ENCODE results near the gene ADAM19.

DNA sequence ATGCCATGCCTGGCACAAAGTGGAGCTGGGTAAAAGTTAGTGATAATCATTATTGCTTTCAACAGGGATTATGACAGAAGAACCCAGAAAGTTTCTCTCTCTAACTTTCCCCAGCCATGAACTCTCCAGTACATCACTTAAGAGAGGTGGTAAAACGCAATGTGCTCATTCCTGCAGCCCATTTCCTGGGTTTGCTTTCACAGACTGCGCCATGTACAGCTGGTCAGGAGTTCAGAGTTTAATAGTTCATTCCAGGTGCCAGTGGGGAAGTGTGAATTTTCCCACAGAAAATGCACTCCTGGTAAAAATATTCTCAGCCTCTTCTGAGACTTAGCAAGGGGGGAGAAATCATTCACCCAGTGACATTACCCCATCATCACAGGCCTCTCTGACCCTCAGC lies 35.5 kb downstream of the ADAM19 start:
- TF ChIP-seq, protein P1, sequence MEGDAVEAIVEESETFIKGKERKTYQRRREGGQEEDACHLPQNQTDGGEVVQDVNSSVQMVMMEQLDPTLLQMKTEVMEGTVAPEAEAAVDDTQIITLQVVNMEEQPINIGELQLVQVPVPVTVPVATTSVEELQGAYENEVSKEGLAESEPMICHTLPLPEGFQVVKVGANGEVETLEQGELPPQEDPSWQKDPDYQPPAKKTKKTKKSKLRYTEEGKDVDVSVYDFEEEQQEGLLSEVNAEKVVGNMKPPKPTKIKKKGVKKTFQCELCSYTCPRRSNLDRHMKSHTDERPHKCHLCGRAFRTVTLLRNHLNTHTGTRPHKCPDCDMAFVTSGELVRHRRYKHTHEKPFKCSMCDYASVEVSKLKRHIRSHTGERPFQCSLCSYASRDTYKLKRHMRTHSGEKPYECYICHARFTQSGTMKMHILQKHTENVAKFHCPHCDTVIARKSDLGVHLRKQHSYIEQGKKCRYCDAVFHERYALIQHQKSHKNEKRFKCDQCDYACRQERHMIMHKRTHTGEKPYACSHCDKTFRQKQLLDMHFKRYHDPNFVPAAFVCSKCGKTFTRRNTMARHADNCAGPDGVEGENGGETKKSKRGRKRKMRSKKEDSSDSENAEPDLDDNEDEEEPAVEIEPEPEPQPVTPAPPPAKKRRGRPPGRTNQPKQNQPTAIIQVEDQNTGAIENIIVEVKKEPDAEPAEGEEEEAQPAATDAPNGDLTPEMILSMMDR (IDR thresholded peaks at IDR 0.05): no peak
- TF ChIP-seq POLR2A (IDR thresholded peaks at IDR 0.05) (no peak), EP300 (IDR thresholded peaks at IDR 0.05) (no peak)

Data from ovary (tissue), 3 donors.